ENCODE data around the gene ATP5F1D. TPM values are rescaled to one million over a fixed set of nuclear protein-coding genes. Genes with fewer than 3 reads are reported as not detected.
A peak's percentile ranks its signal among the peaks of the same experiment; 100 is the strongest.

Gene ATP5F1D
- total RNA-seq, 6 donors from 2014 or later = 56.0 to 187 (median 113) TPM

GRCh38 chr19:1226227-1226518 lies 15.4 kb upstream of the ATP5F1D start:
- peaks cover 0 to 16% (median 8%) of the 10 kb centered on the region in 4 donors for H3K4me1 ChIP-seq
- DNase-seq (peak in 1 of 2 donors; percentile 75), ATAC-seq (ENCODE audit: low FRiP score in 2 of 2) (no peak)
- no peaks in the 10 kb centered on the region for H3K27me3 ChIP-seq
- 99% methylated on average over 9 of the region's 11 CpGs; no CpG with 5 or more reads in 1 of the 2 donors for WGBS, 2 donors
- no peaks in the 10 kb centered on the region for H3K9me3 ChIP-seq
- no peak overlapping the region for H3K4me3 ChIP-seq
- TF ChIP-seq POLR2AphosphoS5 (IDR thresholded peaks at IDR 0.05) (no peak), POLR2A (IDR thresholded peaks at IDR 0.05) (no peak), CTCF (IDR thresholded peaks at IDR 0.05) (no peak), EP300 (IDR thresholded peaks at IDR 0.05) (no peak)
- H3K36me3 ChIP-seq = peaks cover under 1 to 73% (median 56%) of the 10 kb centered on the region in 4 donors
- no peak overlapping the region for H3K27ac ChIP-seq

- H3K36me3 ChIP-seq = peaks cover 0 to 68% (median 54%) of the 10 kb centered on the region in 4 donors
- H3K4me3 ChIP-seq = no peak overlapping the region
- TF ChIP-seq POLR2AphosphoS5 (IDR thresholded peaks at IDR 0.05) (no peak), POLR2A (IDR thresholded peaks at IDR 0.05) (no peak), EP300 (IDR thresholded peaks at IDR 0.05) (no peak), CTCF (IDR thresholded peaks at IDR 0.05) (no peak)
- no peaks in the 10 kb centered on the region for H3K9me3 ChIP-seq
- 96 to 100% methylated on average over 8 to 48 of the region's 50 CpGs for WGBS, 2 donors
- H3K27me3 ChIP-seq = no peaks in the 10 kb centered on the region
- DNase-seq (peak in 1 of 2 donors; percentile 82), ATAC-seq (ENCODE audit: low FRiP score in 2 of 2) (no peak)
- H3K4me1 ChIP-seq = peaks cover 0 to 13% (median 5%) of the 10 kb centered on the region in 4 donors
- no peak overlapping the region for H3K27ac ChIP-seq
Measured at GRCh38 chr19:1226522-1227303, 14.8 kb upstream of the ATP5F1D start.

- 92 to 95% methylated on average over 37 to 56 of the region's 56 CpGs for WGBS, 2 donors
- Histone ChIP-seq H3K27me3 (no peaks in the 10 kb centered on the region), H3K27ac (no peak overlapping the region), H3K36me3 (peaks cover 0 to 60% (median 48%) of the 10 kb centered on the region in 4 donors), H3K4me3 (no peak overlapping the region), H3K9me3 (no peaks in the 10 kb centered on the region), H3K4me1 (peaks cover 3 to 20% (median 9%) of the 10 kb centered on the region in 4 donors)
- no peak for TF ChIP-seq CTCF (IDR thresholded peaks at IDR 0.05)
- no peak for TF ChIP-seq EP300 (IDR thresholded peaks at IDR 0.05)
- TF ChIP-seq POLR2AphosphoS5 (IDR thresholded peaks at IDR 0.05) = no peak
- TF ChIP-seq POLR2A (IDR thresholded peaks at IDR 0.05) = no peak
- no peak for ATAC-seq (ENCODE audit: low FRiP score in 2 of 2)
- peak in 1 of 2 donors; percentile 83 for DNase-seq
Measured at GRCh38 chr19:1227304-1228054, 14.1 kb upstream of the ATP5F1D start.

GRCh38 chr19:1228161-1228957 lies 13.2 kb upstream of the ATP5F1D start:
- 97% methylated on average over 97 to 98 of the region's 100 CpGs for WGBS, 2 donors
- Histone ChIP-seq H3K27me3 (no peaks in the 10 kb centered on the region), H3K36me3 (peaks cover 0 to 51% (median 42%) of the 10 kb centered on the region in 4 donors), H3K4me1 (peaks cover 12 to 29% (median 18%) of the 10 kb centered on the region in 4 donors), H3K4me3 (no peak overlapping the region), H3K9me3 (no peaks in the 10 kb centered on the region), H3K27ac (no peak overlapping the region)
- peak in 1 of 2 donors; percentile 83 for DNase-seq
- no peak for ATAC-seq (ENCODE audit: low FRiP score in 2 of 2)
- TF ChIP-seq POLR2AphosphoS5 (IDR thresholded peaks at IDR 0.05) (no peak), EP300 (IDR thresholded peaks at IDR 0.05) (no peak), CTCF (IDR thresholded peaks at IDR 0.05) (no peak), POLR2A (IDR thresholded peaks at IDR 0.05) (no peak)

Data from upper lobe of left lung (tissue), 6 donors.